Heart left ventricle (tissue), 16 donors: Measurements from ENCODE around the gene BRPF1. TPM values are rescaled to one million over a fixed set of nuclear protein-coding genes. Genes with fewer than 3 reads are reported as not detected.
"Not testable (repeated sequence)": the region's sequence is repeated elsewhere in the genome, so short reads cannot be mapped to it uniquely, and the experiment has no call there.

Experiments
- ATAC-seq, 4 donors: fragments of 200-7000 bp; cut with Tn5 transposase; one replicate each; pipeline ENCODE4 v1.9.1; 2020 to 2022; ENCODE audit warnings: moderate library complexity in 4 of 4, mild to moderate bottlenecking in 3 of 4, moderate number of reproducible peaks in 1 of 4
- DNase-seq, 5 donors: peaks; one replicate each; pipeline ENCODE4 v3.0.0-alpha.2; 2020
- H3K27ac ChIP-seq, 12 donors: fragments of 200-600 bp; sonication (generic) in 4 of 12; one replicate each; pipeline versions ENCODE4 v1.5.0 to v1.8.0; 2016 to 2022; ENCODE audit warnings: mild to moderate bottlenecking in 2 of 12
- H3K27me3 ChIP-seq, 9 donors: fragments of 200-600 bp; sonication (generic) in 2 of 9; one replicate each; pipeline versions ENCODE4 v1.5.1 to v1.8.0; 2016 to 2022; ENCODE audit warnings: mild to moderate bottlenecking in 3 of 9
- H3K36me3 ChIP-seq, 9 donors: fragments of 200-600 bp; sonication (generic) in 2 of 9; one replicate each; pipeline versions ENCODE4 v1.5.0 to v1.8.0; 2018 to 2022; ENCODE audit warnings: mild to moderate bottlenecking in 2 of 9
- H3K4me1 ChIP-seq, 12 donors: fragments of 200-600 bp; sonication (generic) in 4 of 12; one replicate each; pipeline versions ENCODE4 v1.5.0 to v1.8.0; 2016 to 2022; ENCODE audit warnings: mild to moderate bottlenecking in 3 of 12
- H3K4me3 ChIP-seq, 12 donors: fragments of 200-600 bp; sonication (generic) in 4 of 12; one replicate each; pipeline versions ENCODE4 v1.5.0 to v1.8.0; 2017 to 2022; ENCODE audit warnings: mild to moderate bottlenecking in 9 of 12, moderate library complexity in 4 of 12
- H3K9me3 ChIP-seq, 12 donors: fragments of 200-600 bp; sonication (generic) in 4 of 12; one replicate each; pipeline versions ENCODE4 v1.5.0 to v1.8.0; 2016 to 2022; ENCODE audit warnings: mild to moderate bottlenecking in 1 of 12
- POLR2A ChIP-seq, 2 donors: fragments of 450-650 bp; IDR thresholded peaks; one replicate each; pipeline ENCODE4 v1.6.1; 2017; ENCODE audit warnings: antibody characterized with exemption in 2 of 2, mild to moderate bottlenecking in 2 of 2, moderate library complexity in 2 of 2
- WGBS, 4 donors: extraction: QIAGEN DNeasy Blood & Tissue Kit in 2 of 4; methylation state at CpG; one replicate each; pipeline versions ENCODE4 v1.1.5 to v1.1.7; 2013 to 2018; 5-methylcytosine and 5-hydroxymethylcytosine counted together
- intact Hi-C, 10 donors: fragments of 100-400 bp; cut with DNase I; formaldehyde crosslinking; loops; one replicate each; pipeline versions ENCODE4 v1.11.1 to v1.14.2; 2022
- polyA plus RNA-seq, 2 donors: library from polyadenylated mRNA; stranded (reverse); fragments of 200-250 nt; gene quantifications; one replicate each; pipeline ENCODE4 v1.2.3, GENCODE V29; 2013
- total RNA-seq, 9 donors: library from RNA; depleted of rRNA in 2 of 9; stranded (reverse); fragments of >200 nt in 2 of 9; fragmentation: NEBNext Ultra II Directional in 3 of 9; extraction: Animal tissue kit (Norgen Biotek cat#: 25700) in 3 of 9; gene quantifications; one replicate each; pipeline versions ENCODE4 v1.1.0 to v1.2.4, GENCODE V29; 2016 to 2023
- TF ChIP-seq, protein P1 (sequence below), 12 donors: fragments of 200-600 bp; sonication (generic) in 4 of 12; IDR thresholded peaks; one replicate each; pipeline versions ENCODE4 v1.5.0 to v1.8.0; 2018 to 2022; ENCODE audit warnings: antibody characterized with exemption in 12 of 12, mild to moderate bottlenecking in 5 of 12
- donor health status: ischemic (EF 13 %, LVEDD 7.1; RV severe dilation, severe dysfunction).
- donor health status: healthy with polysubstance abuse.
- donor health status: DM: no; HTN: yes; CAD: no.
- donor health status: DM: no; HTN: no; CAD: no.
- donor health status: ischemic (EF 25% LVEDD 6.9; RV normal size, moderate dysfunction).
- donor health status: ischemic (EF 25% LVEDD 5.7; RV mildly dilated, moderate dysfunction).
- donor health status: healthy.
- donor health status: DM: yes; HTN: yes; CAD: no.
- donor health status: ischemic (EF 35%, LVEDD 5.7; RV mildly dilated, moderate dysfunction).
- donor health status: nonischemic (EF 11% LVEDD 7.7; RV severe dilation, severe dysfunction).
- donor health status: DM: yes; HTN: yes; CAD: no.
- donor health status: PGD.
- donor health status: ischemic (EF 29% LVEDD 5.4; RV normal size, mild dysfunction).
- donor health status: nonischemic (EF 23%, LVEDD 6.1; RV moderate dilation, normal function).

BRPF1 gene
- total and polyA plus RNA-seq, 11 donors, result 5.5 to 17.8 (median 10.6) TPM

- H3K27me3 ChIP-seq, result no peaks in the 10 kb centered on the region
- DNase-seq, result peak; percentile 85 to 93 (median 88)
- H3K4me1 ChIP-seq, result peaks cover 0 to 46% (median 31%) of the 10 kb centered on the region in 12 donors
- TF ChIP-seq, protein P1, sequence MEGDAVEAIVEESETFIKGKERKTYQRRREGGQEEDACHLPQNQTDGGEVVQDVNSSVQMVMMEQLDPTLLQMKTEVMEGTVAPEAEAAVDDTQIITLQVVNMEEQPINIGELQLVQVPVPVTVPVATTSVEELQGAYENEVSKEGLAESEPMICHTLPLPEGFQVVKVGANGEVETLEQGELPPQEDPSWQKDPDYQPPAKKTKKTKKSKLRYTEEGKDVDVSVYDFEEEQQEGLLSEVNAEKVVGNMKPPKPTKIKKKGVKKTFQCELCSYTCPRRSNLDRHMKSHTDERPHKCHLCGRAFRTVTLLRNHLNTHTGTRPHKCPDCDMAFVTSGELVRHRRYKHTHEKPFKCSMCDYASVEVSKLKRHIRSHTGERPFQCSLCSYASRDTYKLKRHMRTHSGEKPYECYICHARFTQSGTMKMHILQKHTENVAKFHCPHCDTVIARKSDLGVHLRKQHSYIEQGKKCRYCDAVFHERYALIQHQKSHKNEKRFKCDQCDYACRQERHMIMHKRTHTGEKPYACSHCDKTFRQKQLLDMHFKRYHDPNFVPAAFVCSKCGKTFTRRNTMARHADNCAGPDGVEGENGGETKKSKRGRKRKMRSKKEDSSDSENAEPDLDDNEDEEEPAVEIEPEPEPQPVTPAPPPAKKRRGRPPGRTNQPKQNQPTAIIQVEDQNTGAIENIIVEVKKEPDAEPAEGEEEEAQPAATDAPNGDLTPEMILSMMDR (IDR thresholded peaks at IDR 0.05), result no peak
- TF ChIP-seq POLR2A (IDR thresholded peaks at IDR 0.05), result peak in 1 of 2 donors; percentile 86
- peak within 1 kb of the TSS; percentile 58 to 96 (median 78) for H3K4me3 ChIP-seq
- WGBS, 4 donors, result 3 to 22% (median 5%) methylated on average over 11 to 49 of the region's 49 CpGs
- peaks cover 0 to 16% (median 4%) of the 10 kb centered on the region in 9 donors for H3K36me3 ChIP-seq
- H3K27ac ChIP-seq, result peak within 1 kb of the TSS; percentile 51 to 90 (median 84)
- no peaks in the 10 kb centered on the region for H3K9me3 ChIP-seq
- intact Hi-C loops, result loop anchor here in 2 of 10 donors (1.0 to 2.0 kb wide), 2 partner anchors 19 to 23 kb away; partner anchors contain the start of genes ARPC4 (in 1 of the 2) and TADA3 (in 1 of the 2)
- peak; percentile 78 to 96 (median 92) for ATAC-seq
Measured at GRCh38 chr3:9769426-9770275, 38.1 kb downstream of the BRPF1 start, which contains the start of gene CAMK1. Gene CAMK1, minus strand, starts transcription at chr3:9769947. Its CDS starts 2,198 bp downstream, at chr3:9767749.

DNA sequence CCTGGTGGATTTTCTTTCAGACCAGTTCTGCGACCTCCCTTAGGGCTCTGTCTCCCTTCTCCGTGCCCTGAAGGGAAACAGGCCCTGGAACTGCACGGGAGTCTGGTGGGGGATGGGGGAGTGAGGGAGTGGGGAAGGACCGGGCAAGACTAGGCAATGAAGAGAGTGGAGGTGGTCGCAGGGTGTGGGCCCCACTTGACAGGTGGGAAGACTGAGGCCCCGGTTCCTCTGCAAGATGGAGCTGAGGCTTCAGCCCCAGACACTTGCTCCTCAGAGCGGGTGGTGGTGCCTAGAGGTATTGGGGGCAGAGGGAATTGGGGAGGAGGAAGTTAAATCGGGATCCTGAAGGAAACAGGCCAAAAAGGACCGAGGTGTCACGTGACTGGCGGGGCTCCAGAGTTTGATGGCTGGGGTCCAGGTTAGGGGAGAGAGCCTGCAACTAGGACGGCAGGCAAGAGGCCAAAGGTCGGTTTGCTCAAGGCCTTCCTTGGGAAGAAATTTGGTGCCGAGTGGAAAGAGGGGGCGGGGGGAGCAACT lies 38.8 kb downstream of the BRPF1 start:
- H3K4me1 ChIP-seq, result peaks cover 0 to 46% (median 31%) of the 10 kb centered on the region in 12 donors
- no peaks in the 10 kb centered on the region for H3K27me3 ChIP-seq
- intact Hi-C loops, result no loop called here

GRCh38 chr3:9771007-9771406 lies 39.5 kb downstream of the BRPF1 start:
- H3K36me3 ChIP-seq, DNase-seq, intact Hi-C loops, H3K4me3 ChIP-seq, H3K27me3 ChIP-seq, H3K9me3 ChIP-seq, ATAC-seq: not testable (repeated sequence)
- peak overlapping the region in 9 of 12 donors; percentile 48 to 90 (median 86) for H3K27ac ChIP-seq
- 88 to 97% (median 92%) methylated on average over 2 of the region's 2 CpGs for WGBS, 4 donors
- H3K4me1 ChIP-seq, result peaks cover 0 to 46% (median 31%) of the 10 kb centered on the region in 12 donors

More for the DNA sequence above, 38.8 kb downstream of the BRPF1 start:
- Histone ChIP-seq H3K4me3 (peak overlapping the region; percentile 58 to 96 (median 78)), H3K36me3 (peaks cover 0 to 12% (median 0%) of the 10 kb centered on the region in 9 donors), H3K27ac (peak overlapping the region; percentile 51 to 90 (median 84)), H3K9me3 (no peaks in the 10 kb centered on the region)
- ATAC-seq (peak in 3 of 4 donors; percentile 19 to 45 (median 35)), DNase-seq (peak; percentile 83 to 93 (median 87))
- WGBS, 4 donors, result 11 to 18% (median 15%) methylated on average over 15 of the region's 15 CpGs
- no peak for TF ChIP-seq POLR2A (IDR thresholded peaks at IDR 0.05)
- TF ChIP-seq, protein P1 (IDR thresholded peaks at IDR 0.05), result no peak

DNA sequence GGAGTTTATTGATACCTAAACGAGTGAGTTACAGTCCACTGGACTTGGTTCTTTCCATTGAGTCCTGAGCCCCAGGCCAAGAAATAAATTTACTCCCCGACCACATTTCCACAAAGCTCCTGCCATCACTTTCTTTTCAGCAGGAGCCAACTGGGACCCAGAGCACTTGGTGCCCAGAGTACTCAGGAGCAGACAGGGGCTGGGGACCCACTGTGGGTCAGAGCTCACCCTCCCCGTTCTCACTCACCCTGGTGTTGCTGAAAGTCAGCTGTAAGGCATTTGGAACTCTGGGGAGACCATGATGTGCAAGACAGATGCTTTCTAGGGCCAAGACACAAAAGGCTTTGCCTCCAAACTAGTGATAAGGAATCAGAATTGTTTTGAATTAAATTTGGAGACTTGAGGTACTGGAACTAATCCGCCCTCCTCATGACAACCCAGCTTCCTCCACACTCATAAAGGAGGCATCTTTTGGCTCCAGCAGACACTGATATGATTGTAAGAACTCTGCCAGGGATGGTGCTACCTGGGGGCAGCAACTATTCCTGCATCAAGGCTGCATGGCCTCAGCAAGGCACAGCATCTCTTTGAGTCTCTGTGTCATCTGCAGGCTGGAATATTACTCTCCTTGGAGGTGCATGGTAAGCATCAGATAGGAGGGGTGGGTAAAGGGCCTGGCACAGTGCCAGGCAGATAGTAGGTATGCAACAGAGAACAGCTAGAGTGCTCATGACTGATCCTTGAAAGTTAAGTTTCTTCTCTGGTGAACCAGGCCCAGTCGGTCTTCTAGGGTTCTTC lies 45.6 kb downstream of the BRPF1 start:
- TF ChIP-seq POLR2A (IDR thresholded peaks at IDR 0.05), result no peak
- TF ChIP-seq, protein P1 (IDR thresholded peaks at IDR 0.05), result no peak
- intact Hi-C loops, result no loop called here
- peaks cover 0 to 27% (median 23%) of the 10 kb centered on the region in 9 donors for H3K36me3 ChIP-seq
- H3K4me3 ChIP-seq, result no peak overlapping the region
- H3K27ac ChIP-seq, result no peak overlapping the region
- no peaks in the 10 kb centered on the region for H3K9me3 ChIP-seq
- DNase-seq, result no peak
- H3K4me1 ChIP-seq, result peaks cover 0 to 55% (median 0%) of the 10 kb centered on the region in 12 donors
- no peak for ATAC-seq
- H3K27me3 ChIP-seq, result no peaks in the 10 kb centered on the region
- WGBS, 4 donors, result 70 to 87% (median 85%) methylated on average over 5 of the region's 5 CpGs
